Motor neuron (in vitro differentiated cells): Measurements from ENCODE around the gene MAGI3. TPM values are rescaled to one million over a fixed set of nuclear protein-coding genes. Genes with fewer than 3 reads are reported as not detected.
"Not testable (repeated sequence)": the region's sequence is repeated elsewhere in the genome, so short reads cannot be mapped to it uniquely, and the experiment has no call there.

Experiments
- ATAC-seq, 8 experiments: fragments of 200-7000 bp; cut with Tn5 transposase; replicated peaks in 6 of 8; 2 replicates each; pipeline ENCODE4 v1.8.0; 2021; ENCODE audit warnings: mild to moderate bottlenecking in 8 of 8, moderate library complexity in 8 of 8
- H3K27ac ChIP-seq, 2 donors: fragments of 250-450 bp; sonication (Bioruptor Pico); 2 replicates each; pipeline ENCODE4 v1.9.0; 2021; ENCODE audit warnings: antibody characterized with exemption in 2 of 2, mild to moderate bottlenecking in 2 of 2, moderate library complexity in 1 of 2
- H3K4me1 ChIP-seq, 2 donors: fragments of 250-450 bp; sonication (Bioruptor Pico); replicated peaks in 1 of 2; 2 replicates each; pipeline ENCODE4 v1.6.1; 2021; ENCODE audit warnings: antibody characterized with exemption in 2 of 2, mild to moderate bottlenecking in 2 of 2, moderate library complexity in 1 of 2
- H3K4me3 ChIP-seq, 5 donors: fragments of 250-450 bp; sonication (Bioruptor Pico); 2 replicates each; pipeline ENCODE4 v1.9.0; 2021; ENCODE audit warnings: antibody characterized with exemption in 5 of 5, mild to moderate bottlenecking in 5 of 5, moderate library complexity in 4 of 5
- WGBS, 10 experiments: fragments of 450-650 bp; shearing (Covaris generic); methylation state at CpG; one replicate each; pipeline ENCODE4 v1.0.0; 2022; 5-methylcytosine and 5-hydroxymethylcytosine counted together
- in situ Hi-C, 9 experiments: fragments of 400-800 bp; cut with MboI; loops; one replicate each; pipeline ENCODE4 v1.15.0; 2021; ENCODE audit warnings: low sequenced_read_pairs in 9 of 9, low pct_unique_long_range_greater_than_20kb in 2 of 9; ENCODE audit not compliant: unreplicated experiment in 9 of 9
- total RNA-seq, 8 experiments: library from RNA; unstranded; fragments of 300-600 nt; gene quantifications; 2 replicates each; pipeline versions ENCODE4 v1.2.3 to v1.2.4, GENCODE V29; 2022

MAGI3 gene
- total RNA-seq, 8 experiments from 2014 or later: 3.9 to 21.3 (median 17.6) TPM

DNA sequence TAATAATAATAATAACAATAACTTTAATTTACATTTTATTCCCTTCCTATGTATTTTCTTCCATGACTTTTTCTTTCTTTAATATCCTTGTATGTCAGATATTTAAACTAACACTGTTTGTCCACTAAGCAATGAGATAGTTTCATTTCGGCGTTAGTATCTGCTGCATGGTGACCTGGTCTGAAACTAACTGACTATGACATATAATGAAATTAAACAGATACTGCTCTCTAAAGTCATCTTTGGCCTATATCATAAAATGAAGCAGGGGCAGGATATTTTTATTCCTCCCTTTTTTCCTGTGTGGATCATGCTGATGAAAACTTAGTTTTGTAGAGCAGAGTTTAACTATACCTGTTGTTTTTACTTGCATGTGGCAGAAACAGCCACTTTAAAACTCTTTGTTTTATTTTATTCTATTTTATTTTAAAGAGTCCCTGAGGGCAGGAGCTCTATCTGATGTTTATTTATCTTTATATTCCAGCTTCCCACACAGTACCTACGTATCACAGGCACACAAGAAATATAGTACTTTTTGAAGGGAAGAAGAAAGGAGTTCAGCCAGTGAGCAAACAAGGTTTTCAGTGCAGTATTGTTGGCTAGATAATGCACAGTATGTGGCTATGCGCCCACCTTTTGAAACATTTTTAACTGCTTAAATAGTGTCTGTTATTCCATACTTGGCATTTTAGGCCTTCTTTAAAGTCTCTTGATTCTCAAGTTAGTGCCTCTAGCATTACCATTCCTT is 203.4 kb downstream of the MAGI3 start:
- Histone ChIP-seq H3K4me3 (no peak overlapping the region), H3K4me1 (no peaks in the 10 kb centered on the region), H3K27ac (no peak overlapping the region)
- 73 to 100% (median 91%) methylated on average over 2 to 4 of the region's 4 CpGs for WGBS, 10 experiments
- peak in 1 of 8 experiments; percentile 78 for ATAC-seq
- in situ Hi-C loops: no loop called here

DNA sequence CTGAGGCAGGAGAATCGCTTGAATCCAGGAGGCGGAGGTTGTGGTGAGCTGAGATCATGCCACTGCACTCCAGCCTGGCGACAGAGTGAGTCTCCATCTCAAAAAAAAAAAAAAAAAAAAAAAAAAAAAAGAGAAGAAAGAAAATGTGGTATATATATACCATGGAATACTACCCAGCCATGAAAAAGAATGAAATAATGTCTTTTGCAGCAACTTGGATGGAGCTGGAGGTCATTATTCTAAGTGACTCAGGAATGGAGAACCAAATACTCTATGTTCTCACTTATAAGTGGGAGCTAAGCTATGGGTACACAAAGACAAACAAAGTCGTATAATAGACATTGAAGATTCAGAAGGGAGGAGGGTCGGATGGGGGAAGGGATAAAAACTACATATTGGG is 214.2 kb downstream of the MAGI3 start:
- in situ Hi-C loops, ATAC-seq, H3K4me3 ChIP-seq, H3K4me1 ChIP-seq, H3K27ac ChIP-seq: not testable (repeated sequence)
- WGBS, 10 experiments: 87 to 100% (median 96%) methylated on average over 2 to 5 of the region's 5 CpGs

DNA sequence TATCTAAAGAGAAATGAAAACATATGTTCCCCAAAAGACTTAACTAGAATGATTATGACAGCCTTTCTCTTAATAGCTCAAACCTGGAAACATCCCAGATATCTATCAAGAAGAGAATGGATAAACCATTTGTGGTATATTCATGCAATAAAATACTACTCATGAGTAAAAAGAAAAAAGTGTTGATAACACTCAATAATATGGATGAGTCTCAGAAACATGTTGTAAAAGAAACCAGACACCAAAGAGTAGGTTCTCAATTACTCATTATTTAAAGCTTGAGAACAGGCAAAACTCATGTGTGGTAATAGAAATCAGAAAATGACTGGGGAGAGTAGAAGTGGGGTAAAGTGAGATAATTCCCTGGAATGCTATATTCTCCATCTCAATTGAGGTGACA is 214.8 kb downstream of the MAGI3 start:
- H3K27ac ChIP-seq: no peak overlapping the region
- H3K4me3 ChIP-seq: no peak overlapping the region
- H3K4me1 ChIP-seq: no peaks in the 10 kb centered on the region
- ATAC-seq: no peak
- in situ Hi-C loops: no loop called here

DNA sequence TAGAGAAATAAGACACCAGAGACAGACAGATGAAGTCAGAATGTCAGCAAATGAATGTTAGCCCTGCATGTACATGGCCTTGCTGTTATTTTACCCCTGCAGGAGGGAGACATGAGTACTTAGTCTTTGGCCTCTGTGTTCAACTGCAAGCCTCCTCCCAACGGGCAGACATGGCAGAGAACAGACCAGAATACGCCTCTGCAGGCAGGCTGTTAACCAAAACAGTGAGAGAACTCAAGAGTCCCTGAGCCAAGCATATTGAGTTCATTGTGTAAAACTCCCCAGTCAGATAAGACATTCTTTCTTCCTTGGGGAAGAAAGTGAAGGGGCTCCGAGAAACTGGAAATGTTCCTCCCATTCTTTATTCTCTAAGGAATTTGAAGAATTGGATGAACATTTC is 218.1 kb downstream of the MAGI3 start:
- H3K4me1 ChIP-seq: no peaks in the 10 kb centered on the region
- 40 to 100% (median 83%) methylated on average over 1 to 3 of the region's 3 CpGs; no CpG with 5 or more reads in 1 of the 10 experiments for WGBS, 10 experiments
- in situ Hi-C loops: no loop called here
- H3K4me3 ChIP-seq: no peak overlapping the region
- H3K27ac ChIP-seq: no peak overlapping the region
- ATAC-seq: no peak

- H3K27ac ChIP-seq: no peak overlapping the region
- no peaks in the 10 kb centered on the region for H3K4me1 ChIP-seq
- WGBS, 10 experiments: 89 to 100% (median 94%) methylated on average over 2 to 5 of the region's 5 CpGs; no CpG with 5 or more reads in 1 of the 10 experiments
- ATAC-seq: no peak
- H3K4me3 ChIP-seq: no peak overlapping the region
- in situ Hi-C loops: no loop called here
Measured at GRCh38 chr1:113610372-113610771, 220.1 kb downstream of the MAGI3 start.

DNA sequence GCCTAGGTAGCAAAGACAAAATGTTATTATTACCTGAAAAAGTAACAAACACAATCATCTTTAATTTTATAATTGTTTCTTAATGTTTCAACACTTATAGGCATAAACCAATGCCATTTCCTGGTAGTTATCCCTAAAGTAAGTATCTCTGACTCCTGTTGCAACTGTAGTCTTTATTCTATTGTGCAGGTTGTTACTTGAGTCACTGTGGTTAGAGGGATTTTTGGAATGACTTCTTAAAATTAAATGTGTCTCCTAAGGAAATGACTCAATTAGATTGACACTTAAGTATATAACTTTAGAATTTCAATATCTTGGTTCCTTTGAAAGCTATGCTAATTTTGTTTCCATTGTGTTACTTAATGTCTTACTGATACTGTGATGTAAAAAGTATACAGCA is 225.1 kb downstream of the MAGI3 start:
- ATAC-seq: no peak
- in situ Hi-C loops: no loop called here
- Histone ChIP-seq H3K27ac (no peak overlapping the region), H3K4me3 (no peak overlapping the region), H3K4me1 (no peaks in the 10 kb centered on the region)

DNA sequence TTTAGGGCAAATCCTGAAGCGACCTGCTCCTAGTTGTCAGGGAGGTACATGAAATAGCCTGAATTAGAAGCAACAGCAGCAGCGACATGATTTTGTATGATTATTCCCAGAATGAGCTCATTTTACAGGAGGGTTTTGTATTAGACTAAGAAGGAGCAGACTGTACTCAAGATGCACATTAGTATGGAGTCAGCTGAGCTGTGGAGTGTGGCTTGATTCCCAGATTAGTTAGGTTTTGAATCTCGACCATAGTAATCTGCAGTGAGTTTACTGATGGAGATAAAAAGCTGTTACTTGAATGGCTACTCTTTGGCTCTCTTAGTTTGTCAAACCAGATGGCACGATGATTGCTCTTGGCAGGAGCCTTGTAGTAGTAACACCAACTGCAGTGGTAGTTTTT is 225.8 kb downstream of the MAGI3 start:
- 11 to 90% (median 69%) methylated on average over 1 to 4 of the region's 4 CpGs; no CpG with 5 or more reads in 2 of the 10 experiments for WGBS, 10 experiments
- Histone ChIP-seq H3K27ac (no peak overlapping the region), H3K4me3 (no peak overlapping the region), H3K4me1 (no peaks in the 10 kb centered on the region)
- in situ Hi-C loops: no loop called here
- ATAC-seq: peak in 3 of 8 experiments; percentile 32 to 63 (median 37)

DNA sequence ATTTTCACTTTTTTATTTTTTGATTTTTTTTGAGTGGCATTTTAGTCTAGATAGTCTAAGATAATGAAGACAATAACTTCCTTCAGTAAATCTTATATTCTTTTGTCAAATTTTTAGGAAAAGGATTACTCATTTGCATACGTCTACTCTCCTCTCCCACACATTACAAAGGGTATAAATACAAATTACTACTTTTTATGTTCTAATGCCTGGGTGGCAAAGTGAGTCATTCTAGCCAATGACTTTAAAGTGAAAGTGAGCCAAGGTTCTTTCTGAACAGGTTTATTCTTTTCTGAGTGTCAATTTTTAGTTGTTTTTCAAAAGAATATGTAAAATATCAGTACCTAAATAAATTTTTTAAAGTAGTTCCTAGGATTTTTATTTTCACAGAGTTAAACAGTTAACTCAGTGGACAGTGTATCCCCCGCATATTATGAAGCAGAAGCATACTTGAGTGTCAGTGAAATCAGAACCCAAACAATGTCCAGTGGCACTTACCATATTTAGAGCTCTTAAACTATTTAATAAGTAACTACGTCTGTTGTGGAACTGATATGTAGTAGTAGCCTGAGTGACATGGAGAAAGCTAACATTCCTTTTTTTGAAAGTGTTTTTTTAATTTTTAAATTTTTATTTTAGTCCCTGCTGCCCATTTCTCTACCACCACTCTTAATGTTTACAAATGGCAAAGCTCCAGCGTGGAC is 227.3 kb downstream of the MAGI3 start:
- whole genome bisulfite sequencing, 10 experiments: 77 to 97% (median 86%) methylated on average over 2 to 4 of the region's 4 CpGs
- H3K4me1 ChIP-seq: no peaks in the 10 kb centered on the region
- H3K4me3 ChIP-seq: no peak overlapping the region
- in situ Hi-C loops: no loop called here
- ATAC-seq: no peak
- H3K27ac ChIP-seq: no peak overlapping the region

GRCh38 chr1:113628997-113629396 is 238.7 kb downstream of the MAGI3 start:
- no peak for ATAC-seq
- in situ Hi-C loops: no loop called here
- Histone ChIP-seq H3K4me3 (no peak overlapping the region), H3K4me1 (no peaks in the 10 kb centered on the region), H3K27ac (no peak overlapping the region)
- 80 to 100% (median 100%) methylated on average over 1 of the region's 1 CpG for WGBS, 10 experiments

DNA sequence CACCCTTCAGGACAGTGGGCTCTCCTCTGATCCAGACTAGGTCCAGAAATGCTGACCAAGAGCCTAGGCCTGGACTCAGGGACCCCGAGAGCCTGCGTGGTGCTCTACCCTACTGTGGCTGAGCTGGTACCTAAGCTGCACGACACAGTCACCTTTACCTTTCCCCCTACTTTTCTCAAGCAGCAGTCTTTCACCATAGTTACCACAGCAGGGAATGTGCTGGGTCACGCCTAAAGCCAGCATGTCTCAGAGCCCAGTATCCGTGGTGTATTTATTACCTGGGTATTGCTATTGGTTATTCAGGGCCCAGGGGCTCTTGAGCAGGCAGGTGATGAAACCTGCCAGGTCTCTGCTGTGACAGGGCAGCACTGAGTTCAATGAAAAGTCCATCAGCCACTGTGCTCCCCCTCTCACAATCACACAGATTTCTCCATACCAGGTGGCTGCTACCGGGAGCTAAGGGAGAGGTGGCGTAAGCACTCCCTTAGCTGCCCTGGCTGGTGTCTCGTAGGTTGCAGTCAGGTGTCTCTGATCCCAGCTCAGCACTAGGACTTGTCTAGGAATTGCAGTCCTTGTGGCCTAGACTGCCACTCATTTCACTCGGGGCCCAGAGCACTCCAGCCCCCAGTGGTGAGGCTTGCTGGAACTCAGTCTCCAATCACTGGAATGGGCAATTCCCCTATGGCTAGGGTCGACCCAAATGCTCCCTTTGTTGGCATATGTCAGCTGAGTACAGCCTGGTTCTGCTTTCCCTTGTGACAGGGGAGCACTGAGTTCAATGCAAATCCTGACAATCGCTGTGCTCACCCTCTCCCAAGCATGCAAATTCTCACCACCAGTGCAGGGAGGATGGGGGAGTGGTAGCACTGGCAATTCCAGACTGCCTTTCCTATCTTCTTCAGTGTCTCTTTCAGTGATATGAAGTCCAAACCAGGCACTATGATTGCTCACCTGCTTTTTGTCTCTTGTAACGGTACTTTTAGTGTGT is 240.3 kb downstream of the MAGI3 start:
- H3K27ac ChIP-seq: no peak overlapping the region
- WGBS, 10 experiments: 50 to 100% (median 88%) methylated on average over 2 to 10 of the region's 12 CpGs; no CpG with 5 or more reads in 2 of the 10 experiments
- H3K4me3 ChIP-seq: no peak overlapping the region
- H3K4me1 ChIP-seq: no peaks in the 10 kb centered on the region
- ATAC-seq: no peak
- in situ Hi-C loops: no loop called here

DNA sequence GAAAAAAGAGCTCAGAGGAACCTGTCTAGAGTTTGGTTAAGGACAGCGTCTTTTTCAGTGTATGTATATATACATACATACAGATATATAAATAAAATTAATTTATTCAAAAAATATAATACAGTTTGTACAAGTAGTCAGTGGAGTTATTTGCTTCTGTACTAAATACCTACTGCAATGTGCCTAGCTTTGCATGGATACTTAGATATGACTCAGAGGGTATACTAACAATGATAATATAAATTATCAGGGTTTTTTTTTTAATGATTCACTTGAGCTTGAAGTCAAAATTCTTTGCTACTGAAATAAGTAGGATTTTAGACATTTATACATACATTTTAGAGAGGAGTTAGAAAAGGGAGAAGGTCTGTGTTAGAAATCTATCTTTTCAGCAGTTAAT is 251.1 kb downstream of the MAGI3 start:
- in situ Hi-C loops: no loop called here
- no peak overlapping the region for H3K27ac ChIP-seq
- 90 to 100% (median 100%) methylated on average over 1 of the region's 1 CpG; no CpG with 5 or more reads in 7 of the 10 experiments for WGBS, 10 experiments
- no peak for ATAC-seq
- H3K4me3 ChIP-seq: no peak overlapping the region
- H3K4me1 ChIP-seq: peaks cover 9 to 10% of the 10 kb centered on the region in 2 donors

GRCh38 chr1:113647164-113647563 is 256.8 kb downstream of the MAGI3 start:
- Histone ChIP-seq H3K4me1 (peaks cover 6 to 10% of the 10 kb centered on the region in 2 donors), H3K4me3 (no peak overlapping the region), H3K27ac (no peak overlapping the region)
- ATAC-seq: peak in 2 of 8 experiments; percentile 54 to 89
- in situ Hi-C loops: no loop called here
- WGBS, 10 experiments: 75 to 100% (median 86%) methylated on average over 1 of the region's 1 CpG; no CpG with 5 or more reads in 5 of the 10 experiments

DNA sequence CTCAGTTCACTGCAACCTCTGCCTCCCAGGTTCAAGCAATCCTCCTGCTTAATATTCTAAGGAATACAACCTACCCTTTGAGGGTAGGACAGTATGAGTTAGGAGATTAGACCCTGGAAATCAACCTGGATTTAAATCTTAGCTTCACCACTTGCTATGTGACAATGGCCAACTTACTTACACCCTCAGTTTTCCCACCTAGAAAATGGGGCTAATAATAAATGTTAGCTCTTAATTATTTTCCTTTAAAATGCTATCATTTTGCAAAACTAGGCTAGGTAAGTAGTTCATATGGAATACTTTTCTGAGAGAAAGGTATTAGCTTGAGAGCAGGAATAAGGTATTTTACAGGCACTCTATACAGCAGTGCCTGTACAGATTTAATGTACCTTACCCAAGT is 258.2 kb downstream of the MAGI3 start:
- Histone ChIP-seq H3K4me1 (peaks cover 6 to 16% of the 10 kb centered on the region in 2 donors), H3K27ac (no peak overlapping the region), H3K4me3 (no peak overlapping the region)
- in situ Hi-C loops: no loop called here
- ATAC-seq: no peak
